ACC112 (cell line): Measurements from ENCODE around the gene SRRM2.

ENCODE experiments used
- H2AFZ ChIP-seq: fragments of 200-600 bp; sonication (generic); one replicate; pipeline ENCODE4 v1.6.0; 2017; ENCODE audit warnings: antibody characterized with exemption, low read length; ENCODE audit not compliant: unreplicated experiment
- H3K27ac ChIP-seq: fragments of 200-600 bp; sonication (generic); 2 replicates; pipeline ENCODE4 v1.5.1; 2014; ENCODE audit warnings: low read depth, mild to moderate bottlenecking, antibody characterized with exemption, low read length, moderate library complexity
- H3K27me3 ChIP-seq: fragments of 200-600 bp; sonication (generic); 2 replicates; pipeline ENCODE4 v1.6.1; 2014; ENCODE audit warnings: mild to moderate bottlenecking, antibody characterized with exemption, low read length, moderate library complexity, mixed read lengths; ENCODE audit not compliant: insufficient read depth
- H3K36me3 ChIP-seq: fragments of 200-600 bp; sonication (generic); 2 replicates; pipeline ENCODE4 v1.6.1; 2016; ENCODE audit warnings: mild to moderate bottlenecking, antibody characterized with exemption, low read length, moderate library complexity, mixed read lengths; ENCODE audit not compliant: insufficient read depth
- H3K4me1 ChIP-seq: fragments of 200-600 bp; sonication (generic); one replicate; pipeline ENCODE4 v1.6.1; 2016; ENCODE audit warnings: low read length, mixed read lengths; ENCODE audit not compliant: insufficient read depth, unreplicated experiment, control insufficient read depth
- H3K4me3 ChIP-seq: fragments of 200-600 bp; sonication (generic); 2 replicates; pipeline ENCODE4 v1.5.1; 2014; ENCODE audit warnings: mild to moderate bottlenecking, low read depth, low read length
- H3K79me2 ChIP-seq: fragments of 200-600 bp; sonication (generic); one replicate; pipeline ENCODE4 v1.6.0; 2016; ENCODE audit warnings: low read length; ENCODE audit not compliant: control insufficient read depth, unreplicated experiment, insufficient read depth

SRRM2 gene

GRCh38 chr16:2817340-2818271, 65.2 kb downstream of the SRRM2 start:
- Histone ChIP-seq H3K4me1 (no peaks in the 10 kb centered on the region), H3K27me3 (peaks cover 15% of the 10 kb centered on the region), H3K79me2 (no peaks in the 10 kb centered on the region), H3K27ac (no peak overlapping the region), H3K4me3 (peak overlapping the region; percentile 40; the same call in 1 of the 2 replicates), H2AFZ (no peak overlapping the region), H3K36me3 (no peaks in the 10 kb centered on the region)

- Histone ChIP-seq H3K4me1 (no peaks in the 10 kb centered on the region), H3K27me3 (peaks cover 15% of the 10 kb centered on the region), H3K79me2 (no peaks in the 10 kb centered on the region), H3K4me3 (no peak overlapping the region), H2AFZ (no peak overlapping the region), H3K36me3 (no peaks in the 10 kb centered on the region), H3K27ac (no peak overlapping the region)
Measured at GRCh38 chr16:2818272-2818876, 65.9 kb downstream of the SRRM2 start.

GRCh38 chr16:2819179-2819938, 66.9 kb downstream of the SRRM2 start:
- Histone ChIP-seq H2AFZ (no peak overlapping the region), H3K4me3 (no peak overlapping the region), H3K4me1 (no peaks in the 10 kb centered on the region), H3K27ac (no peak overlapping the region), H3K79me2 (no peaks in the 10 kb centered on the region), H3K27me3 (peaks cover 15% of the 10 kb centered on the region), H3K36me3 (no peaks in the 10 kb centered on the region)

- Histone ChIP-seq H3K79me2 (no peaks in the 10 kb centered on the region), H3K27ac (no peak overlapping the region), H3K4me1 (no peaks in the 10 kb centered on the region), H2AFZ (no peak overlapping the region), H3K36me3 (no peaks in the 10 kb centered on the region), H3K4me3 (no peak overlapping the region), H3K27me3 (peaks cover 15% of the 10 kb centered on the region)
Measured at GRCh38 chr16:2819939-2820835, 67.7 kb downstream of the SRRM2 start.
